A549 (cell line): ENCODE measurements around the gene CS. TPM values are rescaled to one million over a fixed set of nuclear protein-coding genes. Genes with fewer than 3 reads are reported as not detected.

Experiments used
- ATAC-seq, 2 experiments: fragments of 200-7000 bp in 1 of 2; fragments of >200 bp in 1 of 2; cut with Nextera tagmentation in 1 of 2; cut with Tn5 transposase in 1 of 2; 3 replicates each; pipeline versions ENCODE4 v1.8.0 to v1.9.1; 2018 to 2020; ENCODE audit warnings: mild to moderate bottlenecking in 1 of 2, moderate library complexity in 1 of 2
- CTCF ChIA-PET: fragments of 300-600 bp; sonication (Branson Sonifier 250); formaldehyde crosslinking; extraction: SDS; loops from one replicate; lab custom pipeline; 2021; ENCODE audit warnings: antibody characterized with exemption, inconsistent platforms; lab: Yijun Ruan, JAX
- POLR2A ChIA-PET: fragments of 350-600 bp; formaldehyde crosslinking; extraction: SDS; loops from one replicate; lab custom pipeline; 2021; ENCODE audit warnings: antibody characterized with exemption, inconsistent platforms; lab: Yijun Ruan, JAX
- DNase-seq, 2 experiments: peaks; one replicate each; pipeline versions ENCODE4 v3.0.0 to v3.0.0-alpha.2; 2011 to 2016; ENCODE audit warnings: low read depth in 1 of 2, low spot score in 1 of 2
- FAIRE-seq: peaks from 2 replicates; lab custom pipeline; 2011; peaks lifted over from hg19 to GRCh38; lab: Jason Lieb, UNC
- H3K27ac ChIP-seq, 2 experiments: fragments of >200 bp; sonication (Bioruptor Twin); formaldehyde crosslinking; 3 replicates each; pipeline ENCODE4 v1.5.1; 2016 to 2017
- H3K4me1 ChIP-seq: fragments of >200 bp; sonication (Bioruptor Twin); formaldehyde crosslinking; 3 replicates; pipeline ENCODE4 v1.6.1; 2016
- H3K4me2 ChIP-seq: fragments of >200 bp; sonication (Bioruptor Twin); formaldehyde crosslinking; 3 replicates; pipeline ENCODE4 v1.6.1; 2016
- H3K4me3 ChIP-seq: fragments of >200 bp; sonication (Bioruptor Twin); formaldehyde crosslinking; 3 replicates; pipeline ENCODE4 v1.5.1; 2016
- H3K9me3 ChIP-seq: fragments of >200 bp; sonication (Bioruptor Twin); formaldehyde crosslinking; 3 replicates; pipeline ENCODE4 v1.6.1; 2016
- ATOH8 ChIP-seq: fragments of 250-450 bp; sonication (Bioruptor Pico); IDR thresholded peaks from 2 replicates; pipeline ENCODE4 v1.5.0; 2020; ENCODE audit warnings: low read depth, mild to moderate bottlenecking, moderate library complexity
- CBX2 ChIP-seq: fragments of 200-600 bp; sonication (generic); IDR thresholded peaks from 2 replicates; pipeline ENCODE4 v1.6.1; 2016; ENCODE audit warnings: low read depth, mild to moderate bottlenecking, borderline replicate concordance
- EHF ChIP-seq: fragments of 250-450 bp; sonication (Bioruptor Pico); IDR thresholded peaks from 2 replicates; pipeline ENCODE4 v1.5.0; 2020; ENCODE audit warnings: mild to moderate bottlenecking
- EHMT2 ChIP-seq: fragments of 200-600 bp; sonication (generic); IDR thresholded peaks from 2 replicates; pipeline ENCODE4 v1.6.1; 2016; ENCODE audit warnings: antibody characterized with exemption, low read depth, mild to moderate bottlenecking, moderate library complexity
- HEYL ChIP-seq: fragments of 250-450 bp; sonication (Bioruptor Pico); IDR thresholded peaks from 2 replicates; pipeline ENCODE4 v1.8.0; 2021; ENCODE audit warnings: mild to moderate bottlenecking, moderate library complexity
- HOXA7 ChIP-seq: fragments of 250-450 bp; sonication (Bioruptor Pico); IDR thresholded peaks from 2 replicates; pipeline ENCODE4 v1.5.0; 2020; ENCODE audit warnings: mild to moderate bottlenecking, moderate library complexity
- HOXB5 ChIP-seq: fragments of 250-450 bp; sonication (Bioruptor Pico); IDR thresholded peaks from 2 replicates; pipeline ENCODE4 v1.5.0; 2020; ENCODE audit warnings: mild to moderate bottlenecking, moderate library complexity
- JUN ChIP-seq, 2 experiments: fragments of >200 bp; sonication (Bioruptor Twin); formaldehyde crosslinking; IDR thresholded peaks; 2 replicates in 1 of 2; 3 replicates in 1 of 2; pipeline ENCODE4 v1.6.1; 2016 to 2017
- MAFK ChIP-seq: fragments of 450-650 bp; IDR thresholded peaks from 2 replicates; pipeline ENCODE4 v1.6.1; 2014; ENCODE audit not compliant: partially characterized antibody
- MAZ ChIP-seq: fragments of 150-350 bp; IDR thresholded peaks from 2 replicates; pipeline ENCODE4 v1.6.1; 2014; ENCODE audit warnings: antibody characterized with exemption, low read depth, low read length, borderline replicate concordance
- NFE2L2 ChIP-seq: fragments of 150-350 bp; conservative IDR thresholded peaks from 2 replicates; pipeline ENCODE4 v1.6.1; 2014; ENCODE audit warnings: low read length
- NPAS2 ChIP-seq: fragments of 250-450 bp; sonication (Bioruptor Pico); IDR thresholded peaks from 2 replicates; pipeline ENCODE4 v1.8.0; 2022; ENCODE audit warnings: mild to moderate bottlenecking, moderate library complexity, borderline replicate concordance
- NR3C1 ChIP-seq: fragments of >200 bp; sonication (Bioruptor Twin); formaldehyde crosslinking; IDR thresholded peaks from 3 replicates; pipeline ENCODE4 v1.6.1; 2017
- RAD21 ChIP-seq, 2 experiments: fragments of >200 bp in 1 of 2; sonication (Bioruptor Twin) in 1 of 2; formaldehyde crosslinking in 1 of 2; IDR thresholded peaks in 1 of 2; conservative IDR thresholded peaks in 1 of 2; 2 replicates in 1 of 2; 3 replicates in 1 of 2; pipeline ENCODE4 v1.6.1; 2012 to 2018; ENCODE audit warnings: inconsistent platforms in 1 of 2
- RCOR1 ChIP-seq: fragments of 150-350 bp; IDR thresholded peaks from 2 replicates; pipeline ENCODE4 v1.6.1; 2014; ENCODE audit warnings: antibody characterized with exemption, low read length, low read depth
- RNF2 ChIP-seq: fragments of 200-600 bp; sonication (generic); IDR thresholded peaks from 2 replicates; pipeline ENCODE4 v1.6.1; 2016; ENCODE audit warnings: low read depth, mild to moderate bottlenecking, antibody characterized with exemption, moderate library complexity, borderline replicate concordance
- SREBF2 ChIP-seq: fragments of 450-650 bp; IDR thresholded peaks from 2 replicates; pipeline ENCODE4 v1.6.1; 2014; ENCODE audit warnings: mild to moderate bottlenecking, moderate library complexity
- USF2 ChIP-seq: fragments of 450-650 bp; IDR thresholded peaks from 2 replicates; pipeline ENCODE4 v1.6.1; 2014; ENCODE audit warnings: antibody characterized with exemption
- ZC3H11A ChIP-seq: fragments of 450-650 bp; IDR thresholded peaks from 2 replicates; pipeline ENCODE4 v1.6.1; 2014; ENCODE audit warnings: antibody characterized with exemption, mild to moderate bottlenecking
- ZNF302 ChIP-seq: fragments of 250-450 bp; sonication (Bioruptor Pico); IDR thresholded peaks from 2 replicates; pipeline ENCODE4 v1.9.0; 2021; ENCODE audit warnings: inconsistent platforms, mild to moderate bottlenecking, moderate library complexity
- WGBS: methylation state at CpG from one replicate; pipeline ENCODE4 v1.1.6; 2017; ENCODE audit errors: missing lambda C conversion rate; 5-methylcytosine and 5-hydroxymethylcytosine counted together
- polyA plus RNA-seq, 4 experiments: library from polyadenylated mRNA; depleted of rRNA in 3 of 4; stranded (reverse); fragments of >200 nt; fragmentation: RNase III in 1 of 4; extraction: RNeasy Plus Mini Kit Qiagen cat#74134 plus additional on column Dnase treatment in 1 of 4; gene quantifications; 2 replicates in 3 of 4; 3 replicates in 1 of 4; pipeline ENCODE4 v1.2.3, GENCODE V29; 2011 to 2017
- TF ChIP-seq, protein P1 (sequence below): IDR thresholded peaks from 2 replicates; pipeline ENCODE4 v1.6.1; 2012
- TF ChIP-seq, protein P2 (sequence below): IDR thresholded peaks from 2 replicates; pipeline ENCODE4 v1.6.1; 2012; ENCODE audit warnings: low read depth, borderline replicate concordance
- TF ChIP-seq, protein P3 (sequence below): fragments of >200 bp; sonication (Bioruptor Twin); formaldehyde crosslinking; IDR thresholded peaks from 3 replicates; pipeline ENCODE4 v1.6.1; 2016

Gene CS
- polyA plus RNA-seq, 2 of the 4 experiments (the other 2 are of a cell fraction): 146 to 223 TPM

- DNase-seq (no peak), ATAC-seq (no peak), FAIRE-seq (no peak)
- Histone ChIP-seq H3K4me3 (no peak overlapping the region), H3K9me3 (no peaks in the 10 kb centered on the region), H3K4me2 (no peak overlapping the region), H3K4me1 (peaks cover 20% of the 10 kb centered on the region), H3K27ac (no peak overlapping the region)
- ChIA-PET POLR2A (no interaction called here), CTCF (interaction anchor here (0.6 to 1.6 kb wide), 4 partner anchors 9 to 28 kb away, joined by 3 to 4 read pairs (median 4); partner anchors contain the start of genes ANKRD52 and COQ10A)
- 84% methylated on average over 6 of the region's 6 CpGs for WGBS
- no peak for TF ChIP-seq RAD21 (conservative IDR thresholded peaks at IDR 0.05 in 1 of 2, IDR thresholded peaks at IDR 0.05 in 1 of 2)
- TF ChIP-seq, protein P1, sequence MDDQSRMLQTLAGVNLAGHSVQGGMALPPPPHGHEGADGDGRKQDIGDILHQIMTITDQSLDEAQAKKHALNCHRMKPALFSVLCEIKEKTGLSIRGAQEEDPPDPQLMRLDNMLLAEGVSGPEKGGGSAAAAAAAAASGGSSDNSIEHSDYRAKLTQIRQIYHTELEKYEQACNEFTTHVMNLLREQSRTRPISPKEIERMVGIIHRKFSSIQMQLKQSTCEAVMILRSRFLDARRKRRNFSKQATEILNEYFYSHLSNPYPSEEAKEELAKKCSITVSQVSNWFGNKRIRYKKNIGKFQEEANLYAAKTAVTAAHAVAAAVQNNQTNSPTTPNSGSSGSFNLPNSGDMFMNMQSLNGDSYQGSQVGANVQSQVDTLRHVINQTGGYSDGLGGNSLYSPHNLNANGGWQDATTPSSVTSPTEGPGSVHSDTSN: no peak
- no peak for TF ChIP-seq NR3C1
- TF ChIP-seq HEYL (CRISPR knock-in tag): no peak
- TF ChIP-seq SREBF2: no peak
- TF ChIP-seq EHF: no peak
- no peak for TF ChIP-seq EHMT2
- TF ChIP-seq RNF2: no peak
- TF ChIP-seq NPAS2 (CRISPR knock-in tag): no peak
Observed at GRCh38 chr12:56282030-56282429, 18.1 kb downstream of the CS start.

GRCh38 chr12:56280849-56281248, 19.3 kb downstream of the CS start:
- ChIA-PET CTCF (no interaction called here), POLR2A (no interaction called here)
- no peaks in the 10 kb centered on the region for H3K9me3 ChIP-seq
- no peak for ATAC-seq
- no peak overlapping the region for H3K27ac ChIP-seq
- no peak overlapping the region for H3K4me2 ChIP-seq
- no peak for DNase-seq
- H3K4me3 ChIP-seq: no peak overlapping the region
- peaks cover 8% of the 10 kb centered on the region for H3K4me1 ChIP-seq
- TF ChIP-seq MAFK (no peak), RCOR1 (no peak), MAZ (no peak)
- FAIRE-seq: no peak

GRCh38 chr12:56278905-56279304, 21.2 kb downstream of the CS start:
- DNase-seq (no peak), ATAC-seq (no peak), FAIRE-seq (no peak)
- H3K9me3 ChIP-seq: no peaks in the 10 kb centered on the region
- H3K4me2 ChIP-seq: no peak overlapping the region
- no peaks in the 10 kb centered on the region for H3K4me1 ChIP-seq
- POLR2A ChIA-PET: interaction anchor here (1.5 kb wide), 1 partner anchor 12 kb away, joined by 8 read pairs; the partner anchor contains the start of gene COQ10A
- no peak overlapping the region for H3K4me3 ChIP-seq
- TF ChIP-seq CBX2: no peak
- no peak for TF ChIP-seq ZNF302
- TF ChIP-seq ATOH8: no peak
- TF ChIP-seq HOXA7: no peak
- TF ChIP-seq ZC3H11A: no peak
- no peak for TF ChIP-seq USF2
- no peak for TF ChIP-seq HOXB5 (CRISPR knock-in tag)
- TF ChIP-seq, protein P2, sequence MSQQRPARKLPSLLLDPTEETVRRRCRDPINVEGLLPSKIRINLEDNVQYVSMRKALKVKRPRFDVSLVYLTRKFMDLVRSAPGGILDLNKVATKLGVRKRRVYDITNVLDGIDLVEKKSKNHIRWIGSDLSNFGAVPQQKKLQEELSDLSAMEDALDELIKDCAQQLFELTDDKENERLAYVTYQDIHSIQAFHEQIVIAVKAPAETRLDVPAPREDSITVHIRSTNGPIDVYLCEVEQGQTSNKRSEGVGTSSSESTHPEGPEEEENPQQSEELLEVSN: no peak
- TF ChIP-seq, protein P3, sequence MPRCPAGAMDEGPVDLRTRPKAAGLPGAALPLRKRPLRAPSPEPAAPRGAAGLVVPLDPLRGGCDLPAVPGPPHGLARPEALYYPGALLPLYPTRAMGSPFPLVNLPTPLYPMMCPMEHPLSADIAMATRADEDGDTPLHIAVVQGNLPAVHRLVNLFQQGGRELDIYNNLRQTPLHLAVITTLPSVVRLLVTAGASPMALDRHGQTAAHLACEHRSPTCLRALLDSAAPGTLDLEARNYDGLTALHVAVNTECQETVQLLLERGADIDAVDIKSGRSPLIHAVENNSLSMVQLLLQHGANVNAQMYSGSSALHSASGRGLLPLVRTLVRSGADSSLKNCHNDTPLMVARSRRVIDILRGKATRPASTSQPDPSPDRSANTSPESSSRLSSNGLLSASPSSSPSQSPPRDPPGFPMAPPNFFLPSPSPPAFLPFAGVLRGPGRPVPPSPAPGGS: no peak
- no peak for TF ChIP-seq NFE2L2
- no peak for TF ChIP-seq EHF
- TF ChIP-seq JUN (IDR thresholded peaks at IDR 0.05): no peak
- TF ChIP-seq, all 56 proteins: peak for 0
- CTCF ChIA-PET: interaction anchor here (0.9 to 2.3 kb wide), 6 partner anchors 11 to 185 kb away, joined by 3 to 15 read pairs (median 4); partner anchors contain the start of genes ANKRD52, COQ10A and SMARCC2
- no peak overlapping the region for H3K27ac ChIP-seq
- WGBS: 97% methylated on average over 3 of the region's 3 CpGs
